HG03064 (cell line): ENCODE measurements around the gene AMY1B.
"Not testable (repeated sequence)": the region's sequence is repeated elsewhere in the genome, so short reads cannot be mapped to it uniquely, and the experiment has no call there.

Experiments
- ATAC-seq: cut with Tn5 transposase; IDR thresholded peaks from one replicate; pipeline ENCODE4 v1.9.1; 2021; ENCODE audit warnings: low read depth; ENCODE audit not compliant: unreplicated experiment

AMY1B gene

DNA sequence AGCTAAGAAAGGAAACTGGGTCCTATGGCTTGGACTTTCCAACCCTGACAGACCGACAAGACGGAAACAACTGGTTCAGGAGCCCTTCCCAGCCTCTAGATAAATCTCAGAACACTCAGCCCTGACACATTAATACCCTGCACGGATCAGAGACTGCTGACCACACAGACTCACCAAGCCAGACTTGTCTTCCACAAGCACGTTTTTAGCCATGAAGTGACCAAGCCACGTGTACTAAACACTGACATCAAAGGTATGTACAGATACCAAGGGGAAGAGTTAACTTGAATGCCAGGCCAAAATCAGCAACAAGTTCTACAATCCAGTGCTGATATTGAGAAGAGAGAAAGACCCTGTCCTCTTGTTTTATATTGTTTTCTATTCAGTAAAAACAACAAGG, at the start of gene AMY1B:
Gene AMY1B (minus strand): TSS at position 101 of the 400 bp plus-strand sequence. CDS start 571 bp downstream, outside the sequence.
- ATAC-seq = not testable (repeated sequence)

DNA sequence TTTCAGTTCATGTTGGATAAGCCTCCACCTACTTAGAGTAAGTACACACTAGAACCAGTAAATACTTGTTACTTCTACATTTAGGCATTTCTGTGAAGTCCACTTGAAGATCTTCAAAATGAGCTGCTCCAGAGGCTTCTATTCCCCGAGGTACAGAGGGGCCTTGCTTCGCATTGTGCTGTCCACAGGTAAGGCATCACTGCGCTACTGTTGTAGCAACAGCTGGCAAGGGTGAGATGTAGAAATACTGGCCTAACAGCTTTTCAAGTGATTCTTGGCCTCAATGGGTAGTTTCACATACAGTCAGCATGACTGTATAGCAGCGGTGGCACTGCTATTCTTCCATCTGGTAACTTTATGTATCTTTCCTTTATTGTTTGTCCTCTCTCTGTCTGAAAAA, 49.0 kb upstream of the AMY1B start:
- ATAC-seq = not testable (repeated sequence)

DNA sequence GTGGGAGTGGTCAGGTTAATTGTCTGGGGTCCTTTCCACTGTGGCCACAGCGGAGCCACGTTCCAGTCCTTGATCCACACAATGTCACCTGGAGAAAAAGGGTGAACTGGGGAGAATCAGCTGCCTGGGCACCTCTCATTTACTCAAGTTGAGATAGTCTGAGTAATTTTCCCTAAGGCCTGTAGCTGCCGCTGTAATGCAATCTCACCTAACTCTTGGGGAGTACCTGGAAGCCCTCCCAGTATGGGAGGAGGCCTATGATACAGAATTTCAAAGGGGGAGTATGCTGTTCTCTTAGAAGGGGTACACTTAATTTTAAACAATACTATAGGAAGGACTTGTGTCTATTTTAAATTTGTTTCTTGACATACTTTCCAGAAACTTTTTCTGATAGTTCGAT, 48.4 kb upstream of the AMY1B start:
- not testable (repeated sequence) for ATAC-seq

DNA sequence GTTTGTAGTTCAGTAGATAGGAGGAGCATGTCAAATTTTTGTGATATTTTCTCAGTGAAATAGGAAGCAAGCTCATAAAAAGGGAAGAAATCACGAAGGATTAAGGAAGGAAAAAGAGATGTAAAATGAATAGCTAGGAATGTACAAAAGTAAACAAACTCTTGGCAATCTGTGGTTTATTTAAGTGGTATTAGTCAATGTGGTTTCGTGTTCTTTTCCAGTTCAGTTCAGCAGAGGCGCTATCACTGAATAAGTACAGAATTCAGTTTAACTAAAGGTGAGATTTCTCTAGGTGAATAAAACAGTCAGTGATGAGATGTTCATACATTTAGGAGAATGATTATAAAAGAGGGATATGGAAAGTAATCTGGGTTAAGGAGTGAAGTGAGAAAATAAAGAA, 42.0 kb upstream of the AMY1B start:
- not testable (repeated sequence) for ATAC-seq

DNA sequence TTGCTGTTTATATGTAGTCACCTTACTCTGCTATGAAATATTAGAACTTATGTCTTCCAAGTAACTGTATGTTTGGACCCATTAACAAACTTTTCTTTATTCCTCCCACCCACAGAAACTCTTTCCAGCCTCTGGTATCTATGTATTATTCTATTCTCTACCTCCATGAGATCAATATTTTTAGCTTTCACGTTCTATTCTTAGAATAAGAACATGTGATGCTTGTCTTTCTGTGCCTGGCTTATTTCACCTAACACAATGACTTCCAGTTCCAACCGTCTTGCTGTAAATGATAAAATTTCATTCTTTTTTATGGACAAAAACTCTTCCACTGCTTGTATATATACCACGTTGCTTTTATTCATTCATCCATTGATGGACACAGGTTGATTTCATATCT, 39.3 kb upstream of the AMY1B start:
- not testable (repeated sequence) for ATAC-seq

DNA sequence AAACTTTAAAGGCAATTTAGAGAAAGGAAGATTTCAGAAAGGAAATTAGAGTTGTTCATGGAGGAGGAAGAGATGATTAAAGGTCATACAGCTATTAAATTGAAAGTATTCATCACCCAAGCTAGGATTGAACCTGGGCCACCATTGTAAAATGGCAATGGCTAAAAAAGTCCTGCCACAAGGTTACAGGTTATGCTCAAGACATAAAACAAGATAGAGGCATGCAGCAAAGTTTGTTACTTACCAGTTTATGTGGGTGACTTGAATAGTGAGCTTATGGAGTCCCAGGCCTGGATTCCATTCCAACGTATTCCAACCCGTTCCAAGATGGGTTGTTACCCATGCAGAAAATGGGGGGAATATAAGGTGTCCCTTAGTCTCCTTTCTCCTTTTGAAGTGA, 25.5 kb upstream of the AMY1B start:
- not testable (repeated sequence) for ATAC-seq

DNA sequence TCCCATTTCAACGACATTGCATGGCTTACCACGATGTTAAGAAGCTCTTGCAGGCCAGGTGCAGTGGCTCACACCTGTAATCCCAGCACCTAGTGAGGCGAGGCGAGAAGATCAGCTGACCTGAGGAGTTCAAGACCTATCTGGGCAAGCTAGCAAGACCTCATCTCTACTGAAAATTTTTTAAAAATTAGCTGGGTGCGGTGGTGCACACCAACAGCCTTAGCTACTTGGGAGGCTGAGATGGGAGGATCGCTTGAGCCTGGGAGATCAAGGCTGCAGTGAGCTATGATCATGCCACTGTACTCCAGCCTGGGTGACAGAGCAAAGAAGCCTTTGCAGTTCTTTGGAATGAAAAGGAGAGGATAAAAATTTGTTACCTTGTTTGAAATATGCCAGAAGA, 21.4 kb upstream of the AMY1B start:
- not testable (repeated sequence) for ATAC-seq

DNA sequence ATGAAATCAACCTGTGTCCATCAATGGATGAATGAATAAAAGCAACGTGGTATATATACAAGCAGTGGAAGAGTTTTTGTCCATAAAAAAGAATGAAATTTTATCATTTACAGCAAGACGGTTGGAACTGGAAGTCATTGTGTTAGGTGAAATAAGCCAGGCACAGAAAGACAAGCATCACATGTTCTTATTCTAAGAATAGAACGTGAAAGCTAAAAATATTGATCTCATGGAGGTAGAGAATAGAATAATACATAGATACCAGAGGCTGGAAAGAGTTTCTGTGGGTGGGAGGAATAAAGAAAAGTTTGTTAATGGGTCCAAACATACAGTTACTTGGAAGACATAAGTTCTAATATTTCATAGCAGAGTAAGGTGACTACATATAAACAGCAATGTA, 14.4 kb upstream of the AMY1B start:
- not testable (repeated sequence) for ATAC-seq

DNA sequence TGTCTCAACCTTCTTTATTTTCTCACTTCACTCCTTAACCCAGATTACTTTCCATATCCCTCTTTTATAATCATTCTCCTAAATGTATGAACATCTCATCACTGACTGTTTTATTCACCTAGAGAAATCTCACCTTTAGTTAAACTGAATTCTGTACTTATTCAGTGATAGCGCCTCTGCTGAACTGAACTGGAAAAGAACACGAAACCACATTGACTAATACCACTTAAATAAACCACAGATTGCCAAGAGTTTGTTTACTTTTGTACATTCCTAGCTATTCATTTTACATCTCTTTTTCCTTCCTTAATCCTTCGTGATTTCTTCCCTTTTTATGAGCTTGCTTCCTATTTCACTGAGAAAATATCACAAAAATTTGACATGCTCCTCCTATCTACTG, 11.7 kb upstream of the AMY1B start:
- not testable (repeated sequence) for ATAC-seq

DNA sequence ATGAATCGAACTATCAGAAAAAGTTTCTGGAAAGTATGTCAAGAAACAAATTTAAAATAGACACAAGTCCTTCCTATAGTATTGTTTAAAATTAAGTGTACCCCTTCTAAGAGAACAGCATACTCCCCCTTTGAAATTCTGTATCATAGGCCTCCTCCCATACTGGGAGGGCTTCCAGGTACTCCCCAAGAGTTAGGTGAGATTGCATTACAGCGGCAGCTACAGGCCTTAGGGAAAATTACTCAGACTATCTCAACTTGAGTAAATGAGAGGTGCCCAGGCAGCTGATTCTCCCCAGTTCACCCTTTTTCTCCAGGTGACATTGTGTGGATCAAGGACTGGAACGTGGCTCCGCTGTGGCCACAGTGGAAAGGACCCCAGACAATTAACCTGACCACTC, 5.2 kb upstream of the AMY1B start:
- not testable (repeated sequence) for ATAC-seq

DNA sequence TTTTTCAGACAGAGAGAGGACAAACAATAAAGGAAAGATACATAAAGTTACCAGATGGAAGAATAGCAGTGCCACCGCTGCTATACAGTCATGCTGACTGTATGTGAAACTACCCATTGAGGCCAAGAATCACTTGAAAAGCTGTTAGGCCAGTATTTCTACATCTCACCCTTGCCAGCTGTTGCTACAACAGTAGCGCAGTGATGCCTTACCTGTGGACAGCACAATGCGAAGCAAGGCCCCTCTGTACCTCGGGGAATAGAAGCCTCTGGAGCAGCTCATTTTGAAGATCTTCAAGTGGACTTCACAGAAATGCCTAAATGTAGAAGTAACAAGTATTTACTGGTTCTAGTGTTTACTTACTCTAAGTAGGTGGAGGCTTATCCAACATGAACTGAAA, 4.7 kb upstream of the AMY1B start:
- ATAC-seq = not testable (repeated sequence)

DNA sequence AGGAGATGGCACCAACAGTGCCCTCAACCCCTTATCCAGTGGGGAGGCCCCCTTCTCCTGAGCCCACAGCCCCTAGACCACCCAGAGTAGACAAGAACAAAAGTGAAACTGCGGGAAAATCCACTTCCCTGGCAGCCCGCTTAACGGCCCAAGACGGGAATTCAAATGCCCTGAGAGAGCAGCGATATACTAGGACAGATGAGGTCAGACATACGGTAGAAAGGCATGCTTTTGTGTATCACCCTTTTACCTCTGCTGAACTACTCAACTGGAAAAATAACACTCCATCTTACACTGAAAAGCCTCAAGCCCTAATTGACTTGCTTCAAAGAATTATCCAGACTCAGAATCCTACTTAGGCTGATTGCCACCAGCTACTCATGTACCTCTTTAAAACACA, 1.4 kb upstream of the AMY1B start:
- not testable (repeated sequence) for ATAC-seq

DNA sequence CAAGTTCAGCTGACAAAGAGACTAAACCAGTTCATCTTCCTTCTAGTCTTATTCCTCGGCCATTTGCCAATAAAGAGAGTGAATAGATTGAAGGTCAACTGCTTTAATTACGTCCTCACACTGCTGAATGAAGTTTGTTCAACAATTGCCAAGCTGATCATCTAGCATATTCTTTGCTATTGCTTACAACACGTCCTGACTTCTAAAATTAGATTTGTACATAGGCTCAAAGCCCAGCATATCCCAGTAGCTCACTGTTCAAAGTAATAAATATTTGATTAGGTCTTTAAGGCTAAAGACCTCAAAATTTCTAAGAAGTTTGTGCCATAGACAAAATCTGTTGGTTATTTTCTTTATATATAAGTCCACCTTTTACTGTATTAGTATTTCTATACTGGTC, 19.7 kb downstream of the AMY1B start:
- ATAC-seq = not testable (repeated sequence)

DNA sequence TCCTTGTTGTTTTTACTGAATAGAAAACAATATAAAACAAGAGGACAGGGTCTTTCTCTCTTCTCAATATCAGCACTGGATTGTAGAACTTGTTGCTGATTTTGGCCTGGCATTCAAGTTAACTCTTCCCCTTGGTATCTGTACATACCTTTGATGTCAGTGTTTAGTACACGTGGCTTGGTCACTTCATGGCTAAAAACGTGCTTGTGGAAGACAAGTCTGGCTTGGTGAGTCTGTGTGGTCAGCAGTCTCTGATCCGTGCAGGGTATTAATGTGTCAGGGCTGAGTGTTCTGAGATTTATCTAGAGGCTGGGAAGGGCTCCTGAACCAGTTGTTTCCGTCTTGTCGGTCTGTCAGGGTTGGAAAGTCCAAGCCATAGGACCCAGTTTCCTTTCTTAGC, 40.5 kb downstream of the AMY1B start, which contains the start of gene AMY1A:
Gene AMY1A (plus strand): TSS at position 301 of the 400 bp plus-strand sequence. CDS start 571 bp downstream, outside the sequence.
- ATAC-seq = not testable (repeated sequence)

DNA sequence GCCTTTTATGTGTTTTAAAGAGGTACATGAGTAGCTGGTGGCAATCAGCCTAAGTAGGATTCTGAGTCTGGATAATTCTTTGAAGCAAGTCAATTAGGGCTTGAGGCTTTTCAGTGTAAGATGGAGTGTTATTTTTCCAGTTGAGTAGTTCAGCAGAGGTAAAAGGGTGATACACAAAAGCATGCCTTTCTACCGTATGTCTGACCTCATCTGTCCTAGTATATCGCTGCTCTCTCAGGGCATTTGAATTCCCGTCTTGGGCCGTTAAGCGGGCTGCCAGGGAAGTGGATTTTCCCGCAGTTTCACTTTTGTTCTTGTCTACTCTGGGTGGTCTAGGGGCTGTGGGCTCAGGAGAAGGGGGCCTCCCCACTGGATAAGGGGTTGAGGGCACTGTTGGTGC, 41.9 kb downstream of the AMY1B start:
- not testable (repeated sequence) for ATAC-seq

DNA sequence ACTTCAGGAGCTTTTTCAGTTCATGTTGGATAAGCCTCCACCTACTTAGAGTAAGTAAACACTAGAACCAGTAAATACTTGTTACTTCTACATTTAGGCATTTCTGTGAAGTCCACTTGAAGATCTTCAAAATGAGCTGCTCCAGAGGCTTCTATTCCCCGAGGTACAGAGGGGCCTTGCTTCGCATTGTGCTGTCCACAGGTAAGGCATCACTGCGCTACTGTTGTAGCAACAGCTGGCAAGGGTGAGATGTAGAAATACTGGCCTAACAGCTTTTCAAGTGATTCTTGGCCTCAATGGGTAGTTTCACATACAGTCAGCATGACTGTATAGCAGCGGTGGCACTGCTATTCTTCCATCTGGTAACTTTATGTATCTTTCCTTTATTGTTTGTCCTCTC, 45.1 kb downstream of the AMY1B start:
- not testable (repeated sequence) for ATAC-seq

DNA sequence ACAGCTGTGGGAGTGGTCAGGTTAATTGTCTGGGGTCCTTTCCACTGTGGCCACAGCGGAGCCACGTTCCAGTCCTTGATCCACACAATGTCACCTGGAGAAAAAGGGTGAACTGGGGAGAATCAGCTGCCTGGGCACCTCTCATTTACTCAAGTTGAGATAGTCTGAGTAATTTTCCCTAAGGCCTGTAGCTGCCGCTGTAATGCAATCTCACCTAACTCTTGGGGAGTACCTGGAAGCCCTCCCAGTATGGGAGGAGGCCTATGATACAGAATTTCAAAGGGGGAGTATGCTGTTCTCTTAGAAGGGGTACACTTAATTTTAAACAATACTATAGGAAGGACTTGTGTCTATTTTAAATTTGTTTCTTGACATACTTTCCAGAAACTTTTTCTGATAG, 45.7 kb downstream of the AMY1B start:
- not testable (repeated sequence) for ATAC-seq

DNA sequence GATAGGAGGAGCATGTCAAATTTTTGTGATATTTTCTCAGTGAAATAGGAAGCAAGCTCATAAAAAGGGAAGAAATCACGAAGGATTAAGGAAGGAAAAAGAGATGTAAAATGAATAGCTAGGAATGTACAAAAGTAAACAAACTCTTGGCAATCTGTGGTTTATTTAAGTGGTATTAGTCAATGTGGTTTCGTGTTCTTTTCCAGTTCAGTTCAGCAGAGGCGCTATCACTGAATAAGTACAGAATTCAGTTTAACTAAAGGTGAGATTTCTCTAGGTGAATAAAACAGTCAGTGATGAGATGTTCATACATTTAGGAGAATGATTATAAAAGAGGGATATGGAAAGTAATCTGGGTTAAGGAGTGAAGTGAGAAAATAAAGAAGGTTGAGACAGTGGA, 52.1 kb downstream of the AMY1B start:
- ATAC-seq = not testable (repeated sequence)

DNA sequence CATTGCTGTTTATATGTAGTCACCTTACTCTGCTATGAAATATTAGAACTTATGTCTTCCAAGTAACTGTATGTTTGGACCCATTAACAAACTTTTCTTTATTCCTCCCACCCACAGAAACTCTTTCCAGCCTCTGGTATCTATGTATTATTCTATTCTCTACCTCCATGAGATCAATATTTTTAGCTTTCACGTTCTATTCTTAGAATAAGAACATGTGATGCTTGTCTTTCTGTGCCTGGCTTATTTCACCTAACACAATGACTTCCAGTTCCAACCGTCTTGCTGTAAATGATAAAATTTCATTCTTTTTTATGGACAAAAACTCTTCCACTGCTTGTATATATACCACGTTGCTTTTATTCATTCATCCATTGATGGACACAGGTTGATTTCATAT, 54.8 kb downstream of the AMY1B start:
- ATAC-seq = not testable (repeated sequence)
